Measurements from ENCODE around the gene ZCCHC14.
"Not testable (repeated sequence)": the region's sequence is repeated elsewhere in the genome, so short reads cannot be mapped to it uniquely, and the experiment has no call there.

Gene ZCCHC14

DNA sequence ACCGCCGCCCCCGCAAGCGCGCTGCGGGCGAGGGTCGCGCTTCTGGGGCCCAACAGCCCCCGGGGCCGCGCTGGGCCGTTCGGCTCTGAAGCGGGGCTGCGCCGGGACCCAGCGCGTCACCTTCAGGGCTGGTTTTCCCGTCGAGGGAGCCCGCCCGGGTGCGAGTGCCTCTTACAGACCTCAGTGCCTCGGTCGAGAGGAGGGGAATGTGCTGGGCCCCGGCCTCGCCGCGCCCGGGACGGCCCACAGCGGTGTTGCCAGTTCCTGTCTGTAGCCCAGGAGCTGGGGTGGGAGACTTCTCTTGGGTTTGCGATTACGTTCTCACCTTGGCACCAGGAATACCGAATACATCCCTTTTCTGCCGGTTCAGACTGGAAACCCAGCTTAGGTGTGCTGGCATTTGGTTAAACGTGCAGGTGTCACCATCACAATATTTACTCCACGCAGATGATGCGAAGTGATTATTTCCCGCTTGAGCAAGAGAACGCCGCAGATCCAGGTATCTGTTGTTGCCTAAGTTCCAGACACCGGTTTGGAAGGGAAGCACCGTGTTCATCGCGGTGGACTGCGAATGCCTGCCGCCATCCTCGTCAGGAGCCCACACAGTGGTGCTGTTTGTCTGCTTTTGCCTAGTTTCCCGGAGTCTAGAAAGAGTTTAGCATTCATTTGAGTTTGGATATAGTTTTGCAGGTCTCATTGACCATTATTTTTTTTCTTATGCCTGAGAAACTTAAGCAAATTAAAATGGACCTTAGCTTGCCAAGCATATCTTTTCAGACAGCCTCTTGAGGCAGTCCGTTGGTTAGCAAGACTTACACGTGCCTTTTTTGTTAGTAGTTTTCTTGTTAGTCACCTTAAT lies 99.8 kb downstream of the ZCCHC14 start:
- DNase-seq (ENCODE audit: low spot score): peak; percentile 54
- in situ Hi-C loops (cut with MboI; ENCODE audit: low sequenced_read_pairs, unreplicated experiment): no loop called here
- TF ChIP-seq, protein P1, sequence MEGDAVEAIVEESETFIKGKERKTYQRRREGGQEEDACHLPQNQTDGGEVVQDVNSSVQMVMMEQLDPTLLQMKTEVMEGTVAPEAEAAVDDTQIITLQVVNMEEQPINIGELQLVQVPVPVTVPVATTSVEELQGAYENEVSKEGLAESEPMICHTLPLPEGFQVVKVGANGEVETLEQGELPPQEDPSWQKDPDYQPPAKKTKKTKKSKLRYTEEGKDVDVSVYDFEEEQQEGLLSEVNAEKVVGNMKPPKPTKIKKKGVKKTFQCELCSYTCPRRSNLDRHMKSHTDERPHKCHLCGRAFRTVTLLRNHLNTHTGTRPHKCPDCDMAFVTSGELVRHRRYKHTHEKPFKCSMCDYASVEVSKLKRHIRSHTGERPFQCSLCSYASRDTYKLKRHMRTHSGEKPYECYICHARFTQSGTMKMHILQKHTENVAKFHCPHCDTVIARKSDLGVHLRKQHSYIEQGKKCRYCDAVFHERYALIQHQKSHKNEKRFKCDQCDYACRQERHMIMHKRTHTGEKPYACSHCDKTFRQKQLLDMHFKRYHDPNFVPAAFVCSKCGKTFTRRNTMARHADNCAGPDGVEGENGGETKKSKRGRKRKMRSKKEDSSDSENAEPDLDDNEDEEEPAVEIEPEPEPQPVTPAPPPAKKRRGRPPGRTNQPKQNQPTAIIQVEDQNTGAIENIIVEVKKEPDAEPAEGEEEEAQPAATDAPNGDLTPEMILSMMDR (IDR thresholded peaks at IDR 0.05; ENCODE audit: borderline replicate concordance, control extremely low read depth, extremely low read depth, insufficient read depth, missing control alignments): peak; percentile 14

- in situ Hi-C loops (cut with MboI; ENCODE audit: low sequenced_read_pairs, unreplicated experiment): no loop called here
- TF ChIP-seq, protein P1 (IDR thresholded peaks at IDR 0.05; ENCODE audit: borderline replicate concordance, control extremely low read depth, extremely low read depth, insufficient read depth, missing control alignments): no peak
- peak; percentile 98 for DNase-seq (ENCODE audit: low spot score)
Measured at GRCh38 chr16:87391950-87392820, 100.6 kb downstream of the ZCCHC14 start, which contains the start of gene MAP1LC3B. Gene MAP1LC3B, plus strand, starts transcription at chr16:87392336. Its CDS starts 92 bp downstream, at chr16:87392428.

GRCh38 chr16:87391324-87391949 lies 101.4 kb downstream of the ZCCHC14 start:
- in situ Hi-C loops (cut with MboI; ENCODE audit: low sequenced_read_pairs, unreplicated experiment): no loop called here
- TF ChIP-seq, protein P1 (IDR thresholded peaks at IDR 0.05; ENCODE audit: borderline replicate concordance, control extremely low read depth, extremely low read depth, insufficient read depth, missing control alignments): no peak
- no peak for DNase-seq (ENCODE audit: low spot score)

DNA sequence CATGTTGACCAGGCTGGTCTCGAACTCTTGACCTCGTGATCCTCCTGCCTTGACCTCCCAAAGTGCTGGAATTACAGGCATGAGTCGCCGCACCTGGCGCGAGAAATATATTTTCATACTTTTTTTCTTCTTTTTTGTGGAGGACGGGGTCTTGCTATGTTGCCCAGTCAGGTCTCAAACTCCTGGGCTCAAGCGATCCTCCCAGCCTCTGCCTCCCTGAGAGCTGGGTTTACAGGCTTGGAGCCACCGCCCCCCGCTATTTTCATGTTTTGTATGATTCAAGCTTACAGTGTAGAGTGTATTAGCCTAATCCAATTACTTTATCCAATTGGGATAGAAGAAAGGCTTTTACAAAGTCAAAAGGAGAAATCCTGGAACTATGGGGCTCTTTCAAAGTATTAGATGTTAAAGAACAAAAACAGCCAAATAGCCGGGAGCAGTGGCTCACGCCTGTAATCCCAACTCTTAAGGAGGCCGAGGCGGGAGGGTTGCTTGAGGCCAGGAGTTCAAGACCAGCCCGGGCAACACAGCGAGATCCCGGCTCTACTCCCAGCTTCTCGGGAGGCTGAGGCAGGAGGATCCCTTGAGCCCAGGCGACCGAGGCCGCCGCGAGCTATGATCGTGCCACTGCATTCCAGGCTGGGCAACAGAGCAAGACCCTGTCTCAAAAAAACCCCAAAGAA lies 102.0 kb downstream of the ZCCHC14 start:
- no peak for DNase-seq (ENCODE audit: low spot score)
- TF ChIP-seq, protein P1 (IDR thresholded peaks at IDR 0.05; ENCODE audit: borderline replicate concordance, control extremely low read depth, extremely low read depth, insufficient read depth, missing control alignments): no peak
- in situ Hi-C loops (cut with MboI; ENCODE audit: low sequenced_read_pairs, unreplicated experiment): no loop called here

GRCh38 chr16:87389914-87390313 lies 102.9 kb downstream of the ZCCHC14 start:
- DNase-seq (ENCODE audit: low spot score); in situ Hi-C loops (cut with MboI; ENCODE audit: low sequenced_read_pairs, unreplicated experiment): not testable (repeated sequence)

DNA sequence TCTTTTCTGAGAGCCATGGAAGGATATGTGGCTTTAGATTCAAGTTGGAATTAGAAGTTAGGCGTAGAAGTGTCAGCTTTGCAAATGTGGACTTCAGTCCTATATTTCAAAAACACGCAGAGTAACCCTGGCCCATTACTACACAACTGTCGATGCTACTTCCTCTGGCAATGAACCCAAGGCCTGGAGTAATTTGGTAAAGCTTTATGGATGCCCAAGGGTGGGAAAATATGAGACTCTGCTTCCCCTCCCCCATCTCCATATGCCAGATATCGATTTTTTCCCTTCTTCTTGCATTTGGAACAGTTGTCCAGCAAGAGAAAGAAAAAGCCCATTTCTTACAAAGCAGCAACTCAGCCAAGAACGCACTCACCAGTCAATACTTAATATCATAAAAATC lies 103.6 kb downstream of the ZCCHC14 start:
- in situ Hi-C loops (cut with MboI; ENCODE audit: low sequenced_read_pairs, unreplicated experiment): no loop called here
- TF ChIP-seq, protein P1 (IDR thresholded peaks at IDR 0.05; ENCODE audit: borderline replicate concordance, control extremely low read depth, extremely low read depth, insufficient read depth, missing control alignments): no peak
- DNase-seq (ENCODE audit: low spot score): no peak

Measured in GM13976 (cell line).